ENCODE results near the gene UBE2A. TPM values are rescaled to one million over a fixed set of nuclear protein-coding genes. Genes with fewer than 3 reads are reported as not detected.

Gene UBE2A
- total and polyA plus RNA-seq, 10 of the 15 experiments (the other 5 are each of a cell fraction or from before 2014, with no cell fraction given), result 20.8 to 121 (median 48.4) TPM

DNA sequence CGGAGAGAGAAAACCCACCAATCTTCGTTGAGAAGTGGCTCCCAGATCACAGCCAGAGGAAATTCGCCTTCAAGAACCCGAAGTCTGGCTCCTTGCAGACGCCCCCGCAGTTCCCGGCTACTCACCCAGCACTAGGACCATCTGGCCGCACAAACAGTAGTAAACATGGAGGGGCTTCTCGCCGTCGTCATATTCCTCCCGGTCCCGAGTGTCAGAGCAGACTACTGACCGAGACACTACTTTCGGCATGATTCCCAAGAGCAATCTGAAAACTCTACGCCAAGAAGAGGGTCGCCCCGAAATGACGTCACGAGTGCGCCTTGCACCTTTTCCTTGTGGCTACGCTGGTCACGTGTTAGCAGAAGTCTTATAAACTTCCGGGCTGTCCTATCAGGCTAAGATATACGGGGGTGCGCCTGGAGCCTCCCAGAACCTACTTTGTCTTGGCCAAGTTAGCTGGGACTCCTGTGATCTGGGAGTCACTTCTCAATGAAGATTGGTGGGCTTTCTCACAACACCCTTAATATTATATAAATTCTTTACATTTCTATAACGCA, 9.2 kb upstream of the UBE2A start, which contains the start of gene STEEP1 (continued):
- TF ChIP-seq, protein P1, sequence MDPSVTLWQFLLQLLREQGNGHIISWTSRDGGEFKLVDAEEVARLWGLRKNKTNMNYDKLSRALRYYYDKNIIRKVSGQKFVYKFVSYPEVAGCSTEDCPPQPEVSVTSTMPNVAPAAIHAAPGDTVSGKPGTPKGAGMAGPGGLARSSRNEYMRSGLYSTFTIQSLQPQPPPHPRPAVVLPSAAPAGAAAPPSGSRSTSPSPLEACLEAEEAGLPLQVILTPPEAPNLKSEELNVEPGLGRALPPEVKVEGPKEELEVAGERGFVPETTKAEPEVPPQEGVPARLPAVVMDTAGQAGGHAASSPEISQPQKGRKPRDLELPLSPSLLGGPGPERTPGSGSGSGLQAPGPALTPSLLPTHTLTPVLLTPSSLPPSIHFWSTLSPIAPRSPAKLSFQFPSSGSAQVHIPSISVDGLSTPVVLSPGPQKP (IDR thresholded peaks at IDR 0.05; ENCODE audit: low read depth, low read length), result peak; percentile 45; the same call in 1 of the 2 replicates
- no peak for TF ChIP-seq ZNF217 (IDR thresholded peaks at IDR 0.05)
- TF ChIP-seq CBFB (IDR thresholded peaks at IDR 0.05; ENCODE audit: low read depth), result peak; percentile 49; the same call in 1 of the 2 replicates
- no peak for TF ChIP-seq MYB (IDR thresholded peaks at IDR 0.05; ENCODE audit: borderline replicate concordance, low read depth, low read length)
- TF ChIP-seq, protein P2, sequence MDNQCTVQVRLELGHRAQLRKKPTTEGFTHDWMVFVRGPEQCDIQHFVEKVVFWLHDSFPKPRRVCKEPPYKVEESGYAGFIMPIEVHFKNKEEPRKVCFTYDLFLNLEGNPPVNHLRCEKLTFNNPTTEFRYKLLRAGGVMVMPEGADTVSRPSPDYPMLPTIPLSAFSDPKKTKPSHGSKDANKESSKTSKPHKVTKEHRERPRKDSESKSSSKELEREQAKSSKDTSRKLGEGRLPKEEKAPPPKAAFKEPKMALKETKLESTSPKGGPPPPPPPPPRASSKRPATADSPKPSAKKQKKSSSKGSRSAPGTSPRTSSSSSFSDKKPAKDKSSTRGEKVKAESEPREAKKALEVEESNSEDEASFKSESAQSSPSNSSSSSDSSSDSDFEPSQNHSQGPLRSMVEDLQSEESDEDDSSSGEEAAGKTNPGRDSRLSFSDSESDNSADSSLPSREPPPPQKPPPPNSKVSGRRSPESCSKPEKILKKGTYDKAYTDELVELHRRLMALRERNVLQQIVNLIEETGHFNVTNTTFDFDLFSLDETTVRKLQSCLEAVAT (IDR thresholded peaks at IDR 0.05), result 0 out of 2 replicates have a peak, but pooled peaks have one; percentile 15
- TF ChIP-seq EGR1 (IDR thresholded peaks at IDR 0.05; ENCODE audit: borderline replicate concordance in 1 of 2, low read depth in 2 of 2, low read length in 2 of 2), result peak in 1 of 2 experiments; percentile 49; a peak in 1 of 3 replicates
- TF ChIP-seq HDGF (IDR thresholded peaks at IDR 0.05), result no peak
- TF ChIP-seq, protein P3, sequence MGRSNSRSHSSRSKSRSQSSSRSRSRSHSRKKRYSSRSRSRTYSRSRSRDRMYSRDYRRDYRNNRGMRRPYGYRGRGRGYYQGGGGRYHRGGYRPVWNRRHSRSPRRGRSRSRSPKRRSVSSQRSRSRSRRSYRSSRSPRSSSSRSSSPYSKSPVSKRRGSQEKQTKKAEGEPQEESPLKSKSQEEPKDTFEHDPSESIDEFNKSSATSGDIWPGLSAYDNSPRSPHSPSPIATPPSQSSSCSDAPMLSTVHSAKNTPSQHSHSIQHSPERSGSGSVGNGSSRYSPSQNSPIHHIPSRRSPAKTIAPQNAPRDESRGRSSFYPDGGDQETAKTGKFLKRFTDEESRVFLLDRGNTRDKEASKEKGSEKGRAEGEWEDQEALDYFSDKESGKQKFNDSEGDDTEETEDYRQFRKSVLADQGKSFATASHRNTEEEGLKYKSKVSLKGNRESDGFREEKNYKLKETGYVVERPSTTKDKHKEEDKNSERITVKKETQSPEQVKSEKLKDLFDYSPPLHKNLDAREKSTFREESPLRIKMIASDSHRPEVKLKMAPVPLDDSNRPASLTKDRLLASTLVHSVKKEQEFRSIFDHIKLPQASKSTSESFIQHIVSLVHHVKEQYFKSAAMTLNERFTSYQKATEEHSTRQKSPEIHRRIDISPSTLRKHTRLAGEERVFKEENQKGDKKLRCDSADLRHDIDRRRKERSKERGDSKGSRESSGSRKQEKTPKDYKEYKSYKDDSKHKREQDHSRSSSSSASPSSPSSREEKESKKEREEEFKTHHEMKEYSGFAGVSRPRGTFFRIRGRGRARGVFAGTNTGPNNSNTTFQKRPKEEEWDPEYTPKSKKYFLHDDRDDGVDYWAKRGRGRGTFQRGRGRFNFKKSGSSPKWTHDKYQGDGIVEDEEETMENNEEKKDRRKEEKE (IDR thresholded peaks at IDR 0.05), result peak; percentile 79; the same call in 1 of the 2 replicates
- TF ChIP-seq, protein P4, sequence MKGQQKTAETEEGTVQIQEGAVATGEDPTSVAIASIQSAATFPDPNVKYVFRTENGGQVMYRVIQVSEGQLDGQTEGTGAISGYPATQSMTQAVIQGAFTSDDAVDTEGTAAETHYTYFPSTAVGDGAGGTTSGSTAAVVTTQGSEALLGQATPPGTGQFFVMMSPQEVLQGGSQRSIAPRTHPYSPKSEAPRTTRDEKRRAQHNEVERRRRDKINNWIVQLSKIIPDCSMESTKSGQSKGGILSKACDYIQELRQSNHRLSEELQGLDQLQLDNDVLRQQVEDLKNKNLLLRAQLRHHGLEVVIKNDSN (IDR thresholded peaks at IDR 0.05; ENCODE audit: borderline replicate concordance, extremely low read length, insufficient read depth, low read depth, low read length), result peak; percentile 77
- TF ChIP-seq, protein P5, sequence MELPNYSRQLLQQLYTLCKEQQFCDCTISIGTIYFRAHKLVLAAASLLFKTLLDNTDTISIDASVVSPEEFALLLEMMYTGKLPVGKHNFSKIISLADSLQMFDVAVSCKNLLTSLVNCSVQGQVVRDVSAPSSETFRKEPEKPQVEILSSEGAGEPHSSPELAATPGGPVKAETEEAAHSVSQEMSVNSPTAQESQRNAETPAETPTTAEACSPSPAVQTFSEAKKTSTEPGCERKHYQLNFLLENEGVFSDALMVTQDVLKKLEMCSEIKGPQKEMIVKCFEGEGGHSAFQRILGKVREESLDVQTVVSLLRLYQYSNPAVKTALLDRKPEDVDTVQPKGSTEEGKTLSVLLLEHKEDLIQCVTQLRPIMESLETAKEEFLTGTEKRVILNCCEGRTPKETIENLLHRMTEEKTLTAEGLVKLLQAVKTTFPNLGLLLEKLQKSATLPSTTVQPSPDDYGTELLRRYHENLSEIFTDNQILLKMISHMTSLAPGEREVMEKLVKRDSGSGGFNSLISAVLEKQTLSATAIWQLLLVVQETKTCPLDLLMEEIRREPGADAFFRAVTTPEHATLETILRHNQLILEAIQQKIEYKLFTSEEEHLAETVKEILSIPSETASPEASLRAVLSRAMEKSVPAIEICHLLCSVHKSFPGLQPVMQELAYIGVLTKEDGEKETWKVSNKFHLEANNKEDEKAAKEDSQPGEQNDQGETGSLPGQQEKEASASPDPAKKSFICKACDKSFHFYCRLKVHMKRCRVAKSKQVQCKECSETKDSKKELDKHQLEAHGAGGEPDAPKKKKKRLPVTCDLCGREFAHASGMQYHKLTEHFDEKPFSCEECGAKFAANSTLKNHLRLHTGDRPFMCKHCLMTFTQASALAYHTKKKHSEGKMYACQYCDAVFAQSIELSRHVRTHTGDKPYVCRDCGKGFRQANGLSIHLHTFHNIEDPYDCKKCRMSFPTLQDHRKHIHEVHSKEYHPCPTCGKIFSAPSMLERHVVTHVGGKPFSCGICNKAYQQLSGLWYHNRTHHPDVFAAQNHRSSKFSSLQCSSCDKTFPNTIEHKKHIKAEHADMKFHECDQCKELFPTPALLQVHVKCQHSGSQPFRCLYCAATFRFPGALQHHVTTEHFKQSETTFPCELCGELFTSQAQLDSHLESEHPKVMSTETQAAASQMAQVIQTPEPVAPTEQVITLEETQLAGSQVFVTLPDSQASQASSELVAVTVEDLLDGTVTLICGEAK (IDR thresholded peaks at IDR 0.05; ENCODE audit: borderline replicate concordance), result peak; percentile 64; the same call in 1 of the 2 replicates
- TF ChIP-seq, protein P6, sequence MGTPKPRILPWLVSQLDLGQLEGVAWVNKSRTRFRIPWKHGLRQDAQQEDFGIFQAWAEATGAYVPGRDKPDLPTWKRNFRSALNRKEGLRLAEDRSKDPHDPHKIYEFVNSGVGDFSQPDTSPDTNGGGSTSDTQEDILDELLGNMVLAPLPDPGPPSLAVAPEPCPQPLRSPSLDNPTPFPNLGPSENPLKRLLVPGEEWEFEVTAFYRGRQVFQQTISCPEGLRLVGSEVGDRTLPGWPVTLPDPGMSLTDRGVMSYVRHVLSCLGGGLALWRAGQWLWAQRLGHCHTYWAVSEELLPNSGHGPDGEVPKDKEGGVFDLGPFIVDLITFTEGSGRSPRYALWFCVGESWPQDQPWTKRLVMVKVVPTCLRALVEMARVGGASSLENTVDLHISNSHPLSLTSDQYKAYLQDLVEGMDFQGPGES (IDR thresholded peaks at IDR 0.05), result no peak
- peak; percentile 68 for TF ChIP-seq TAF1 (IDR thresholded peaks at IDR 0.05; ENCODE audit: borderline replicate concordance, low read depth, low read length)
- peak; percentile 54 for TF ChIP-seq SIX5 (IDR thresholded peaks at IDR 0.05; ENCODE audit: low read depth, low read length, severe bottlenecking)
- no peak for TF ChIP-seq RCOR1 (conservative IDR thresholded peaks at IDR 0.05; ENCODE audit: low read depth, low read length)

Data from GM12878 (cell line).